Lower lobe of right lung (tissue), 2 donors: ENCODE data around the gene DDX20. TPM values are rescaled to one million over a fixed set of nuclear protein-coding genes. Genes with fewer than 3 reads are reported as not detected.

Experiments used
- ATAC-seq, 2 donors: fragments of 200-7000 bp; cut with Tn5 transposase; one replicate each; pipeline ENCODE4 v1.9.1; 2020 to 2022; ENCODE audit warnings: mild to moderate bottlenecking in 2 of 2, moderate library complexity in 2 of 2
- DNase-seq: peaks from one replicate; pipeline ENCODE4 v3.0.0-alpha.2; 2020
- H3K27ac ChIP-seq: fragments of 200-600 bp; one replicate; pipeline ENCODE4 v1.8.0; 2022
- H3K27me3 ChIP-seq: fragments of 200-600 bp; one replicate; pipeline ENCODE4 v1.8.0; 2022; ENCODE audit warnings: low read depth
- H3K36me3 ChIP-seq: fragments of 200-600 bp; one replicate; pipeline ENCODE4 v1.8.0; 2022; ENCODE audit warnings: mild to moderate bottlenecking
- H3K4me1 ChIP-seq: fragments of 200-600 bp; one replicate; pipeline ENCODE4 v1.8.0; 2022
- H3K4me3 ChIP-seq: fragments of 200-600 bp; one replicate; pipeline ENCODE4 v1.8.0; 2022; ENCODE audit warnings: mild to moderate bottlenecking
- H3K9me3 ChIP-seq: fragments of 200-600 bp; one replicate; pipeline ENCODE4 v1.8.0; 2022
- intact Hi-C: fragments of 100-400 bp; cut with DNase I; formaldehyde crosslinking; loops from one replicate; pipeline ENCODE4 v1.11.0; 2022
- total RNA-seq: library from RNA; stranded (reverse); fragmentation: NEBNext Ultra II Directional; extraction: Animal tissue kit (Norgen Biotek cat#: 25700); gene quantifications from one replicate; pipeline ENCODE4 v1.2.1, GENCODE V29; 2021
- TF ChIP-seq, protein P1 (sequence below): fragments of 200-600 bp; IDR thresholded peaks from one replicate; pipeline ENCODE4 v1.8.0; 2022; ENCODE audit warnings: antibody characterized with exemption, mild to moderate bottlenecking
- donor health status: DM: no; HTN: yes; CAD: no; lungs with severe emphysema.

DDX20 gene
- total RNA-seq, 1 donor from 2014 or later: 11.4 TPM

DNA sequence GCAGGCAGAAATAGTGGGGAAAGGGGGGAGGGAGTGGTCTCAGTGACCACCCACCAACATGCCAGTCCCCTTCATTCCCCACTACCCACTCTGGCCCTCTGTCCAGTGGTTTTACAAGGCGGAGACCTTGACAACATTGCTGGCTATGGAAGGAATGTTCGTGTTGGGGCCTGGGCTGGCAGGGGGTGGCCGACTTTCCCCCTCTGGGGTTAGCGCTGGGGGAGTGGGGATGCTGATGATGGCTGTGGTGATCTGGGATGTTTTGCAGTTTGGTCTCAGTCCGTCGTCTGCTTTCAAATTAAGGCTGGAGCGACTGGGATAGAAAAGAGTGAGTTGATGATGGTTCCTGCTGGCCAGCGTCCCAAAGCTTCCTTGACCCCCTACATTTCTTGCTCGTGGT lies 20.3 kb downstream of the DDX20 start:
- Histone ChIP-seq H3K4me3 (no peak overlapping the region), H3K27ac (no peak overlapping the region), H3K36me3 (no peaks in the 10 kb centered on the region), H3K27me3 (no peaks in the 10 kb centered on the region), H3K9me3 (no peaks in the 10 kb centered on the region), H3K4me1 (no peaks in the 10 kb centered on the region)
- TF ChIP-seq, protein P1, sequence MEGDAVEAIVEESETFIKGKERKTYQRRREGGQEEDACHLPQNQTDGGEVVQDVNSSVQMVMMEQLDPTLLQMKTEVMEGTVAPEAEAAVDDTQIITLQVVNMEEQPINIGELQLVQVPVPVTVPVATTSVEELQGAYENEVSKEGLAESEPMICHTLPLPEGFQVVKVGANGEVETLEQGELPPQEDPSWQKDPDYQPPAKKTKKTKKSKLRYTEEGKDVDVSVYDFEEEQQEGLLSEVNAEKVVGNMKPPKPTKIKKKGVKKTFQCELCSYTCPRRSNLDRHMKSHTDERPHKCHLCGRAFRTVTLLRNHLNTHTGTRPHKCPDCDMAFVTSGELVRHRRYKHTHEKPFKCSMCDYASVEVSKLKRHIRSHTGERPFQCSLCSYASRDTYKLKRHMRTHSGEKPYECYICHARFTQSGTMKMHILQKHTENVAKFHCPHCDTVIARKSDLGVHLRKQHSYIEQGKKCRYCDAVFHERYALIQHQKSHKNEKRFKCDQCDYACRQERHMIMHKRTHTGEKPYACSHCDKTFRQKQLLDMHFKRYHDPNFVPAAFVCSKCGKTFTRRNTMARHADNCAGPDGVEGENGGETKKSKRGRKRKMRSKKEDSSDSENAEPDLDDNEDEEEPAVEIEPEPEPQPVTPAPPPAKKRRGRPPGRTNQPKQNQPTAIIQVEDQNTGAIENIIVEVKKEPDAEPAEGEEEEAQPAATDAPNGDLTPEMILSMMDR: no peak
- intact Hi-C loops: no loop called here
- ATAC-seq (no peak), DNase-seq (no peak)

DNA sequence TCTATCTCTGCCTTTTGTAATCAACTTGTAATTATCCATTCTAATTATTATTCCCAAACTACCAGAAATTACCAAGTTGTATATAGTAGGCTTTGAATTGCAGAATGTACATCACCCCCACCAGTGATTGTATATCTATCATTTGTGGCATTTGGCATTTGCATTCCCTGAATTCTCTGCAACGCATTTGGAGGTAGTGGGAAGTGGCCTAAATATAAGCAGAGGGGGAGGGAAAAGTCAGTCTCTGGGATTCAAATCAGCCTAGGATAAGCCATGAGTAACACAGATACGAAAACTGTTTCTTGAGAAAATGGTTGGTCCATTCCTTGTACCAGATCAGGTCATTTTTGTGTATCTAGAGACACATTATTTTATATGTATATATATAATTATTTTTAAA lies 20.7 kb downstream of the DDX20 start:
- no peak overlapping the region for H3K27ac ChIP-seq
- intact Hi-C loops: no loop called here
- TF ChIP-seq, protein P1: no peak
- no peaks in the 10 kb centered on the region for H3K36me3 ChIP-seq
- no peak overlapping the region for H3K4me3 ChIP-seq
- no peaks in the 10 kb centered on the region for H3K4me1 ChIP-seq
- H3K27me3 ChIP-seq: no peaks in the 10 kb centered on the region
- DNase-seq (no peak), ATAC-seq (no peak)
- no peaks in the 10 kb centered on the region for H3K9me3 ChIP-seq

DNA sequence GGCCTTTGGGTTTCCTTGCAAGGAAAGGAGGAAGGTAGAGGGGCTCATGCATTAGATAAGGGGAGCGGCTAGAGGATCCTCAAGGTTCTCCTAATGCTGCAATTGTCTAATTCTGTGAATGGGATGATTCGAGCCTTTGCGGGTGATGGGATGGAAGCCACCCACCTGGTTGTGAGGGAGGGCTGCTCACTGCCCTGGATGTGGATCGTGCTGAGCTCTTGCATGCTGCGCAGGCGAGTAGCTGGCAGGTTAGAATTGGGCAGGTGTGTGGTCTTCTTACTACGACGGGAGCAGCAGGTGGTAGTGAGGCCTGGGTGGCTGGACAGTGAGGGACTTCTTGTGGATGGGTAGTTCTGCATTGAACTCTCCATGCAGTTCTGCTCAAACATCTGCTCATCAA lies 21.2 kb downstream of the DDX20 start:
- TF ChIP-seq, protein P1: no peak
- Histone ChIP-seq H3K27me3 (no peaks in the 10 kb centered on the region), H3K4me1 (no peaks in the 10 kb centered on the region), H3K4me3 (no peak overlapping the region), H3K36me3 (no peaks in the 10 kb centered on the region), H3K9me3 (no peaks in the 10 kb centered on the region), H3K27ac (no peak overlapping the region)
- intact Hi-C loops: no loop called here
- DNase-seq (no peak), ATAC-seq (no peak)

DNA sequence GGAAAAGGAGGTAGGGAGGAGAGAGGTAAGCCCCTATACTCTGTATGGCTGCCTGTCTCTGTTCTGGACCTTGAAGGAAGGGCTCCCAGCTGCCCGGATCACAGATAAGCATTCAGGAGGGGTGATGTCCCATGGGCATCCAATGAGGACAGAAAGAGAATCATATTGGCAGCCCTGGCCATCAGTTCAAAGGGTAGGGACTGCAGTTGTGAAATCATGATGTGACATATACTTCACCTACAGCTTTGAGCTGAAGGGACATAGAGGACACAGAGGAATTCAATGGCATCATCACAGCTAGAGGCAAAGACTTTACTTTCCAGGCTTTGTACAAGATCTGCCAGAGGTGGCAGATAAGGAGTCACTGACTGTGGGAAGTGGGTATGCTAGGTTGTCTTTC lies 21.6 kb downstream of the DDX20 start:
- intact Hi-C loops: no loop called here
- DNase-seq (no peak), ATAC-seq (no peak)
- H3K4me3 ChIP-seq: no peak overlapping the region
- no peak overlapping the region for H3K27ac ChIP-seq
- no peaks in the 10 kb centered on the region for H3K9me3 ChIP-seq
- H3K27me3 ChIP-seq: no peaks in the 10 kb centered on the region
- H3K36me3 ChIP-seq: no peaks in the 10 kb centered on the region
- TF ChIP-seq, protein P1: no peak
- H3K4me1 ChIP-seq: no peaks in the 10 kb centered on the region

DNA sequence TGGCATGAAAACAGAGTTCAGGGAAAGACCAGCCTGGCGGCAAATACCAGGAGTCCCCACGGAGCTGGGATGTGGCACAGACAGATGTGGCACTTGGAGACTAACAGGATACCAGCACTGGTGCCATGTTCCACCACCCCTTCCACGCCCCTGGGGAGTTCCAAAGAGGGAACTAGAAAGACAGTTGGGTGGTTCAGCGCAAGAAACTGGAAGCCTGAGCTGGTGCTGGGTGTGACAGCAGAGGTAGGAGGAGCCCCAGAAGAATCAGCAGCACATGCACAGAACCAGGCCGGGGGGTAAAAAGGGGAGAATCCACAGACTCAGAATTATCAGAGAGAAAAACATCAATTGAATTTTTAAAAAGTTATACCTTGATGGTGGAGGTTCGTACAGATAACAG lies 22.4 kb downstream of the DDX20 start:
- Histone ChIP-seq H3K27ac (no peak overlapping the region), H3K9me3 (no peaks in the 10 kb centered on the region), H3K4me3 (no peak overlapping the region), H3K4me1 (no peaks in the 10 kb centered on the region), H3K27me3 (no peaks in the 10 kb centered on the region), H3K36me3 (no peaks in the 10 kb centered on the region)
- ATAC-seq (no peak), DNase-seq (no peak)
- TF ChIP-seq, protein P1: no peak
- intact Hi-C loops: no loop called here

DNA sequence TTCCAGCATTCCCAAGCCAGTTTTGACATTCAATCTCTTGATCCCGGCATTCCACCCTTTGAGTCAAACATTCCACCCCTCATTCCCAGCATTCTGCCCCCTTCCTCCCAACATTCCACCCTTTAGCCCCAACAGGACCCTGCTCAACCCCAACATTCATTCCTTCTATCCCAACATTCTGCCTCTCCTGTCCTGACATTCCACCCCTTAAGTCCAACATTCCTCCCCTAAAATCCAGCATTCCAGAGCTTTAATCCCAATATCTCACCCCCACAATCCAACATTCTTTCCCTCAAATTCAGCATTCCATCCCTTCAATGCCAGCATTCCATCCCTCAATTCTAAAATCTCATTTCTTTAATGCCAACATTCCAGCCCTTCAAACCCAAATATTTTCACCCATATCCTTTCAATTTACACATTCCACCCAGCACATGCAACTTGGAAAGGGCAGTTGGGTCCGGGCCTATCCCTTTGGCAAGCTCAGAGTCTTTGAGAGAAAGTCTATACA lies 22.9 kb downstream of the DDX20 start:
- Histone ChIP-seq H3K36me3 (no peaks in the 10 kb centered on the region), H3K27me3 (no peaks in the 10 kb centered on the region), H3K27ac (no peak overlapping the region), H3K9me3 (no peaks in the 10 kb centered on the region), H3K4me1 (no peaks in the 10 kb centered on the region), H3K4me3 (no peak overlapping the region)
- no peak for DNase-seq
- ATAC-seq: no peak
- TF ChIP-seq, protein P1: no peak
- intact Hi-C loops: no loop called here
